Psoas muscle (tissue), 8 donors: ENCODE data around the gene ZNF526. TPM values are rescaled to one million over a fixed set of nuclear protein-coding genes. Genes with fewer than 3 reads are reported as not detected.
A peak's percentile ranks its signal among the peaks of the same experiment; 100 is the strongest.

Source experiments
- ATAC-seq, 4 donors: fragments of 200-7000 bp; cut with Tn5 transposase; one replicate each; pipeline ENCODE4 v1.9.1; 2020; ENCODE audit warnings: moderate library complexity in 3 of 4, mild to moderate bottlenecking in 2 of 4
- DNase-seq, 2 donors: peaks; one replicate each; pipeline ENCODE4 v3.0.0-alpha.2; 2020
- H3K27ac ChIP-seq: fragments of 200-600 bp; one replicate; pipeline ENCODE4 v1.8.0; 2022
- H3K27me3 ChIP-seq, 3 donors: fragments of 200-600 bp in 1 of 3; one replicate each; pipeline versions ENCODE4 v1.6.1 to v1.8.0; 2013 to 2022; ENCODE audit warnings: low read length in 2 of 3, mild to moderate bottlenecking in 2 of 3, moderate library complexity in 1 of 3; ENCODE audit not compliant: insufficient read depth in 3 of 3
- H3K36me3 ChIP-seq, 2 donors: fragments of 200-600 bp in 1 of 2; one replicate each; pipeline versions ENCODE4 v1.6.1 to v1.8.0; 2013 to 2022; ENCODE audit warnings: low read depth in 1 of 2, mild to moderate bottlenecking in 1 of 2, moderate library complexity in 1 of 2; ENCODE audit not compliant: insufficient read depth in 1 of 2
- H3K4me1 ChIP-seq: fragments of 200-600 bp; one replicate; pipeline ENCODE4 v1.8.0; 2022
- H3K4me3 ChIP-seq: fragments of 200-600 bp; one replicate; pipeline ENCODE4 v1.8.0; 2022; ENCODE audit warnings: mild to moderate bottlenecking
- H3K9me3 ChIP-seq: fragments of 200-600 bp; one replicate; pipeline ENCODE4 v1.8.0; 2022
- CTCF ChIP-seq: fragments of 200-600 bp; IDR thresholded peaks from one replicate; pipeline ENCODE4 v1.8.0; 2022; ENCODE audit warnings: antibody characterized with exemption
- WGBS, 3 donors: extraction: QIAGEN DNeasy Blood & Tissue Kit; methylation state at CpG; one replicate each; pipeline versions ENCODE4 v1.1.6 to v1.1.7; 2013; 5-methylcytosine and 5-hydroxymethylcytosine counted together
- intact Hi-C, 2 donors: fragments of 100-400 bp; cut with DNase I; formaldehyde crosslinking; loops; one replicate each; pipeline versions ENCODE4 v1.11.0 to v1.14.2; 2022
- polyA plus RNA-seq, 3 donors: library from polyadenylated mRNA; stranded (reverse); fragments of 200-250 nt; gene quantifications; one replicate each; pipeline ENCODE4 v1.2.3, GENCODE V29; 2013
- total RNA-seq, 4 donors: library from RNA; stranded (reverse); fragmentation: NEBNext Ultra II Directional in 2 of 4; extraction: Animal tissue kit (Norgen Biotek cat#: 25700) in 2 of 4; gene quantifications; one replicate each; pipeline versions ENCODE4 v1.2.1 to v1.2.4, GENCODE V29; 2021 to 2023
- donor health status: healthy with polysubstance abuse.
- donor health status: DM: no; HTN: no; CAD: no; lungs with moderate emphysema.
- donor health status: Bipolar disorder and iron deficiency.
- donor health status: healthy.
- donor health status: DM: yes; HTN: yes; CAD: no.
- donor health status: DM: no; HTN: no; CAD: no.
- donor health status: DM: no; HTN: no; CAD: no.
- donor health status: DM: yes; HTN: yes; CAD: no.

The ZNF526 gene
- total and polyA plus RNA-seq, 7 donors = 3.4 to 7.9 (median 5.9) TPM

- no peak for TF ChIP-seq CTCF
- intact Hi-C loops = loop anchor here (2.0 to 5.0 kb wide), 4 partner anchors 31 to 75 kb away; no protein-coding TSS in a partner anchor
- ATAC-seq = no peak
- no peak for DNase-seq
- H3K36me3 ChIP-seq = no peaks in the 10 kb centered on the region
- H3K27me3 ChIP-seq = no peaks in the 10 kb centered on the region
- no peaks in the 10 kb centered on the region for H3K9me3 ChIP-seq
- WGBS, 3 donors = 88 to 92% (median 91%) methylated on average over 6 of the region's 6 CpGs
- peaks cover 30% of the 10 kb centered on the region for H3K4me1 ChIP-seq
- no peak overlapping the region for H3K27ac ChIP-seq
- no peak overlapping the region for H3K4me3 ChIP-seq
Observed at GRCh38 chr19:42247640-42248199, 27.6 kb downstream of the ZNF526 start.

GRCh38 chr19:42248270-42249148, 28.4 kb downstream of the ZNF526 start:
- no peak for TF ChIP-seq CTCF
- intact Hi-C loops = loop anchor here in 1 of 2 donors (5.0 kb wide), 1 partner anchor 49 kb away; no protein-coding TSS in a partner anchor
- H3K4me3 ChIP-seq = no peak overlapping the region
- WGBS, 3 donors = 86 to 89% (median 88%) methylated on average over 34 to 41 of the region's 41 CpGs
- H3K9me3 ChIP-seq = no peaks in the 10 kb centered on the region
- H3K4me1 ChIP-seq = peaks cover 34% of the 10 kb centered on the region
- no peak for ATAC-seq
- H3K27me3 ChIP-seq = no peaks in the 10 kb centered on the region
- DNase-seq = no peak
- no peaks in the 10 kb centered on the region for H3K36me3 ChIP-seq
- H3K27ac ChIP-seq = no peak overlapping the region

- no peaks in the 10 kb centered on the region for H3K9me3 ChIP-seq
- intact Hi-C loops = loop anchor here in 1 of 2 donors (5.0 kb wide), 1 partner anchor 48 kb away; no protein-coding TSS in a partner anchor
- DNase-seq = no peak
- ATAC-seq = no peak
- TF ChIP-seq CTCF = no peak
- H3K27ac ChIP-seq = no peak overlapping the region
- no peaks in the 10 kb centered on the region for H3K36me3 ChIP-seq
- peaks cover 30% of the 10 kb centered on the region for H3K4me1 ChIP-seq
- 81 to 87% (median 85%) methylated on average over 21 to 36 of the region's 36 CpGs for WGBS, 3 donors
- no peaks in the 10 kb centered on the region for H3K27me3 ChIP-seq
- H3K4me3 ChIP-seq = no peak overlapping the region
Observed at GRCh38 chr19:42249149-42249750, 29.1 kb downstream of the ZNF526 start.

GRCh38 chr19:42249769-42250168, 29.7 kb downstream of the ZNF526 start:
- Histone ChIP-seq H3K4me3 (no peak overlapping the region), H3K27me3 (no peaks in the 10 kb centered on the region), H3K9me3 (no peaks in the 10 kb centered on the region), H3K27ac (peak overlapping the region; percentile 58), H3K36me3 (no peaks in the 10 kb centered on the region), H3K4me1 (peaks cover 29% of the 10 kb centered on the region)
- WGBS, 3 donors = 74 to 83% (median 75%) methylated on average over 6 of the region's 6 CpGs
- DNase-seq (no peak), ATAC-seq (no peak)
- no peak for TF ChIP-seq CTCF
- intact Hi-C loops = loop anchor here in 1 of 2 donors (5.0 kb wide), 1 partner anchor 48 kb away; no protein-coding TSS in a partner anchor
